H9 (cell line): ENCODE results near the gene LMTK3. TPM values are rescaled to one million over a fixed set of nuclear protein-coding genes. Genes with fewer than 3 reads are reported as not detected.
A peak's percentile ranks its signal among the peaks of the same experiment; 100 is the strongest.

ENCODE experiments used
- DNase-seq: peaks from one replicate; pipeline ENCODE4 v3.0.0-alpha.2; 2017
- H2AFZ ChIP-seq: one replicate; pipeline ENCODE4 v1.6.1; 2013; ENCODE audit warnings: mild to moderate bottlenecking, low read length, control low read depth, moderate library complexity
- H2AK5ac ChIP-seq: 2 replicates; pipeline ENCODE4 v1.6.1; 2013; ENCODE audit warnings: low read length, control low read depth, mixed read lengths; ENCODE audit not compliant: insufficient read length
- H2BK120ac ChIP-seq: one replicate; pipeline ENCODE4 v1.6.1; 2013; ENCODE audit warnings: low read depth, mild to moderate bottlenecking, low read length, control low read depth, inconsistent platforms; ENCODE audit not compliant: poor library complexity, severe bottlenecking
- H2BK12ac ChIP-seq: 2 replicates; pipeline ENCODE4 v1.6.1; 2013; ENCODE audit warnings: low read length, control low read depth, mixed read lengths, low read depth; ENCODE audit not compliant: insufficient read length
- H2BK15ac ChIP-seq: 2 replicates; pipeline ENCODE4 v1.6.1; 2013; ENCODE audit warnings: low read depth, low read length, control low read depth
- H2BK20ac ChIP-seq: one replicate; pipeline ENCODE4 v1.6.1; 2013; ENCODE audit warnings: low read depth, mild to moderate bottlenecking, low read length, control low read depth, inconsistent platforms; ENCODE audit not compliant: poor library complexity, severe bottlenecking
- H2BK5ac ChIP-seq: 2 replicates; pipeline ENCODE4 v1.6.1; 2013; ENCODE audit warnings: low read length, control low read depth, mixed read lengths; ENCODE audit not compliant: insufficient read length
- H3K14ac ChIP-seq: 2 replicates; pipeline ENCODE4 v1.6.1; 2013; ENCODE audit warnings: low read length, control low read depth; ENCODE audit not compliant: insufficient read depth
- H3K18ac ChIP-seq: 2 replicates; pipeline ENCODE4 v1.6.1; 2013; ENCODE audit warnings: low read depth, mild to moderate bottlenecking, mixed read lengths, low read length, control low read depth; ENCODE audit not compliant: insufficient read length
- H3K23ac ChIP-seq: 2 replicates; pipeline ENCODE4 v1.6.1; 2013; ENCODE audit warnings: low read length, control low read depth, mixed read lengths, low read depth; ENCODE audit not compliant: insufficient read length
- H3K23me2 ChIP-seq: 2 replicates; pipeline ENCODE4 v1.6.1; 2013; ENCODE audit warnings: low read depth, mild to moderate bottlenecking, mixed read lengths, low read length, control low read depth; ENCODE audit not compliant: insufficient read length, poor library complexity, severe bottlenecking
- H3K27ac ChIP-seq: 2 replicates; pipeline ENCODE4 v1.5.1; 2013; ENCODE audit warnings: low read length, control low read depth, mixed read lengths, low read depth; ENCODE audit not compliant: insufficient read length
- H3K27me3 ChIP-seq: 2 replicates; pipeline ENCODE4 v1.6.1; 2013; ENCODE audit warnings: low read length, control low read depth, inconsistent platforms; ENCODE audit not compliant: insufficient read depth
- H3K4ac ChIP-seq: 2 replicates; pipeline ENCODE4 v1.6.1; 2013; ENCODE audit warnings: low read depth, mild to moderate bottlenecking, control low read depth, inconsistent platforms, low read length, moderate library complexity
- H3K4me1 ChIP-seq: 2 replicates; pipeline ENCODE4 v1.6.1; 2013; ENCODE audit warnings: low read length, control low read depth, inconsistent platforms; ENCODE audit not compliant: insufficient read depth
- H3K4me2 ChIP-seq: 2 replicates; pipeline ENCODE4 v1.6.1; 2013; ENCODE audit warnings: low read length, control low read depth, mixed read lengths; ENCODE audit not compliant: insufficient read length, insufficient read depth
- H3K56ac ChIP-seq: 2 replicates; pipeline ENCODE4 v1.6.1; 2013; ENCODE audit warnings: low read depth, mild to moderate bottlenecking, mixed read lengths, low read length, control low read depth; ENCODE audit not compliant: insufficient read length
- H3K79me1 ChIP-seq: 2 replicates; pipeline ENCODE4 v1.6.1; 2013; ENCODE audit warnings: low read depth, mild to moderate bottlenecking, moderate library complexity, low read length, control low read depth, inconsistent platforms; ENCODE audit not compliant: insufficient read depth, poor library complexity, severe bottlenecking
- H3K79me2 ChIP-seq: 2 replicates; pipeline ENCODE4 v1.6.1; 2013; ENCODE audit warnings: low read length, control low read depth, inconsistent platforms; ENCODE audit not compliant: insufficient read depth
- H3K9ac ChIP-seq: 2 replicates; pipeline ENCODE4 v1.6.1; 2013; ENCODE audit warnings: low read length, control low read depth, mixed read lengths; ENCODE audit not compliant: insufficient read length; ENCODE audit errors: extremely low read depth
- H3K9me3 ChIP-seq: one replicate; pipeline ENCODE4 v1.6.1; 2013; ENCODE audit warnings: low read depth, low read length, inconsistent platforms; ENCODE audit not compliant: control insufficient read depth
- H3T11ph ChIP-seq: one replicate; pipeline ENCODE4 v1.6.1; 2013; ENCODE audit warnings: mild to moderate bottlenecking, low read length, control low read depth, inconsistent platforms
- H4K20me1 ChIP-seq: one replicate; pipeline ENCODE4 v1.6.1; 2013; ENCODE audit not compliant: control insufficient read depth, insufficient read length, insufficient read depth
- H4K5ac ChIP-seq: 2 replicates; pipeline ENCODE4 v1.6.1; 2013; ENCODE audit warnings: low read depth, mild to moderate bottlenecking, mixed read lengths, low read length, control low read depth; ENCODE audit not compliant: insufficient read length
- H4K8ac ChIP-seq: replicated peaks from 2 replicates; pipeline ENCODE4 v1.6.1; 2013; ENCODE audit warnings: low read length, control low read depth, mixed read lengths, low read depth; ENCODE audit not compliant: insufficient read length
- H4K91ac ChIP-seq: 2 replicates; pipeline ENCODE4 v1.6.1; 2013; ENCODE audit warnings: low read depth, mild to moderate bottlenecking, moderate library complexity, mixed read lengths, low read length, control low read depth; ENCODE audit not compliant: insufficient read length
- H3K27ac Mint-ChIP-seq, 3 experiments: 2 replicates in 2 of 3; 3 replicates in 1 of 3; pipeline ENCODE4 v1.8.0; 2020 to 2021; ENCODE audit warnings: mixed read lengths in 3 of 3, mild to moderate bottlenecking in 1 of 3, moderate library complexity in 1 of 3
- H3K27me3 Mint-ChIP-seq: 2 replicates; pipeline ENCODE4 v1.8.0; 2021; ENCODE audit warnings: low read depth, mild to moderate bottlenecking, moderate library complexity, mixed read lengths
- H3K36me3 Mint-ChIP-seq, 3 experiments: 2 replicates in 2 of 3; 3 replicates in 1 of 3; pipeline ENCODE4 v1.8.0; 2020 to 2021; ENCODE audit warnings: low read depth in 3 of 3, mixed read lengths in 3 of 3; ENCODE audit not compliant: insufficient read depth in 1 of 3
- H3K4me1 Mint-ChIP-seq, 2 experiments: 2 replicates each; pipeline ENCODE4 v1.8.0; 2020; ENCODE audit warnings: mixed read lengths in 2 of 2
- H3K4me3 Mint-ChIP-seq, 2 experiments: 2 replicates in 1 of 2; 3 replicates in 1 of 2; pipeline ENCODE4 v1.8.0; 2020 to 2021; ENCODE audit warnings: mild to moderate bottlenecking in 2 of 2, mixed read lengths in 2 of 2, moderate library complexity in 1 of 2
- H3K9me3 Mint-ChIP-seq, 2 experiments: 2 replicates in 1 of 2; 3 replicates in 1 of 2; pipeline ENCODE4 v1.8.0; 2020; ENCODE audit warnings: mild to moderate bottlenecking in 2 of 2, mixed read lengths in 2 of 2, moderate library complexity in 1 of 2
- WGBS: extraction: QIAGEN DNeasy Blood & Tissue Kit; methylation state at CpG from one replicate; pipeline ENCODE4 v1.1.7; 2013; ENCODE audit warnings: missing lambda C conversion rate, low lambda C conversion rate, mixed read lengths; ENCODE audit not compliant: insufficient read length; ENCODE audit errors: extremely low coverage; 5-methylcytosine and 5-hydroxymethylcytosine counted together
- total RNA-seq: library from RNA; stranded (reverse); gene quantifications from 2 replicates; pipeline ENCODE4 v1.2.1, GENCODE V29; 2021
- TF ChIP-seq, protein P1 (sequence below): fragments of 200-600 bp; sonication (generic); conservative IDR thresholded peaks from 3 replicates; pipeline ENCODE4 v1.8.0; 2021; ENCODE audit warnings: antibody characterized with exemption, mild to moderate bottlenecking

LMTK3 gene
- total RNA-seq, 1 experiment from 2014 or later, result 14.4 TPM

DNA sequence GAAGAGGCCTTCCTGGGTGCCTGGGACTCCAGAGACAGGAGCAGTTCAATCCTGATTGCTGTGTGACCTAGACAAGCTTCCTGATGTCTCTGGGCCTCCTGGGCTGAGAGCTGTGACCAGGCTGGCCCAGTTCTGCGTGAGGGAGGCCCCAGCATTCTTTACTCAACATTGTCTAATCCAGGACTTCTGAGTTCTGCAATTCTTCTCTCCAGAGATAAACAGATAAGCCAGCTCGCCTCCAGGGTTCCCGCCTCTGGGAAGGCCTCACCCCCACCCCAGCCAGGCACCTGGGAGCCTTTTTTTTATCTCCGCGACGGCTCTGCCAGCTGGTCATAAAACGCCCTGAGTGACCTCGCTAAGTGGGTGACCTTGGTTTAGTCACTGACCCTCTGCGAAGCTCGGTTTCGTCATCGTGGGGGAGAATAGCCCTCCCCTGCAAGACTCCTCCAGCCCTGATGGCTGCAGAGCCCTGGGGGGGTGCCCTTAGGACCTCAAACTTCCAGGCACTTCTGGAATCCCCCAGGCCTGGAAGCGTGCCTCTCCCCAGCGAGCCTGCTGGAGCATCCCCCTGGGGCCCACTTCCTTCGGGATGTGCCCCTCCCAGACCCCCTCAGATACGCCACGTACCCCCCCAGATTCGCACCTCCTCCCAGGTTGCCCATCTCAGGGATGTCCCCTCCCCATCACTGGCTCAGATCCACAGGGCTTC is 42.2 kb upstream of the LMTK3 start:
- no peaks in the 10 kb centered on the region for H3K79me1 ChIP-seq
- H3K56ac ChIP-seq, result no peak overlapping the region
- no peak overlapping the region for H2BK15ac ChIP-seq
- H3K79me2 ChIP-seq, result no peaks in the 10 kb centered on the region
- H2BK120ac ChIP-seq, result no peak overlapping the region
- peak overlapping the region; percentile 38 for H3K18ac ChIP-seq
- peaks cover 2% of the 10 kb centered on the region; the same call in 1 of the 2 replicates for H3K4me1 ChIP-seq
- H3K23me2 ChIP-seq, result no peaks in the 10 kb centered on the region
- H4K20me1 ChIP-seq, result no peaks in the 10 kb centered on the region
- peaks cover 0 to 6% of the 10 kb centered on the region in 2 experiments; a peak in 2 of 5 replicates for H3K9me3 Mint-ChIP-seq
- no peak overlapping the region for H3K27ac ChIP-seq
- no peaks in the 10 kb centered on the region; the same call in none of the 2 replicates for H3K27me3 Mint-ChIP-seq
- H4K5ac ChIP-seq, result peak overlapping the region; percentile 57
- H3K4ac ChIP-seq, result no peak overlapping the region
- peak overlapping the region; percentile 52; the same call in 1 of the 2 replicates for H3K14ac ChIP-seq
- no peak overlapping the region for H3T11ph ChIP-seq
- no peak overlapping the region for H3K9ac ChIP-seq
- H2BK12ac ChIP-seq, result no peak overlapping the region
- H4K91ac ChIP-seq, result no peak overlapping the region
- no CpG with 5 or more reads among the region's 18 CpGs for WGBS
- no peak overlapping the region for H4K8ac ChIP-seq
- TF ChIP-seq, protein P1, sequence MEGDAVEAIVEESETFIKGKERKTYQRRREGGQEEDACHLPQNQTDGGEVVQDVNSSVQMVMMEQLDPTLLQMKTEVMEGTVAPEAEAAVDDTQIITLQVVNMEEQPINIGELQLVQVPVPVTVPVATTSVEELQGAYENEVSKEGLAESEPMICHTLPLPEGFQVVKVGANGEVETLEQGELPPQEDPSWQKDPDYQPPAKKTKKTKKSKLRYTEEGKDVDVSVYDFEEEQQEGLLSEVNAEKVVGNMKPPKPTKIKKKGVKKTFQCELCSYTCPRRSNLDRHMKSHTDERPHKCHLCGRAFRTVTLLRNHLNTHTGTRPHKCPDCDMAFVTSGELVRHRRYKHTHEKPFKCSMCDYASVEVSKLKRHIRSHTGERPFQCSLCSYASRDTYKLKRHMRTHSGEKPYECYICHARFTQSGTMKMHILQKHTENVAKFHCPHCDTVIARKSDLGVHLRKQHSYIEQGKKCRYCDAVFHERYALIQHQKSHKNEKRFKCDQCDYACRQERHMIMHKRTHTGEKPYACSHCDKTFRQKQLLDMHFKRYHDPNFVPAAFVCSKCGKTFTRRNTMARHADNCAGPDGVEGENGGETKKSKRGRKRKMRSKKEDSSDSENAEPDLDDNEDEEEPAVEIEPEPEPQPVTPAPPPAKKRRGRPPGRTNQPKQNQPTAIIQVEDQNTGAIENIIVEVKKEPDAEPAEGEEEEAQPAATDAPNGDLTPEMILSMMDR, result no peak
- H3K23ac ChIP-seq, result no peak overlapping the region
- peaks cover 19 to 29% of the 10 kb centered on the region in 2 experiments for H3K4me1 Mint-ChIP-seq
- H3K27ac Mint-ChIP-seq, result peak overlapping the region; percentile 23 to 97 (median 88); a peak in 5 of 7 replicates
- H3K36me3 Mint-ChIP-seq, result no peaks in the 10 kb centered on the region
- peak overlapping the region in 1 of 2 experiments; percentile 64; a peak in 3 of 5 replicates for H3K4me3 Mint-ChIP-seq
- H2BK5ac ChIP-seq, result no peak overlapping the region
- DNase-seq, result peak; percentile 54
- H2AFZ ChIP-seq, result no peak overlapping the region
- H3K4me2 ChIP-seq, result peak overlapping the region; percentile 11
- H2AK5ac ChIP-seq, result no peak overlapping the region
- no peaks in the 10 kb centered on the region for H3K9me3 ChIP-seq
- H2BK20ac ChIP-seq, result no peak overlapping the region
- no peaks in the 10 kb centered on the region for H3K27me3 ChIP-seq
